MCF 10A (cell line): ENCODE measurements around the gene ZSWIM6. TPM values are rescaled to one million over a fixed set of nuclear protein-coding genes. Genes with fewer than 3 reads are reported as not detected.

Source experiments
- BruUV-seq: library from RNA; stranded (reverse); fragments of 400-500 nt; replicated peaks from 2 replicates; lab custom pipeline; 2021; lab: Mats Ljungman, UMichigan
- CTCF ChIA-PET: fragments of 300-600 bp; sonication (Branson Sonifier 250); formaldehyde crosslinking; extraction: SDS; loops from one replicate; lab custom pipeline; 2021; ENCODE audit warnings: antibody characterized with exemption, inconsistent platforms; lab: Yijun Ruan, JAX
- POLR2A ChIA-PET: fragments of 300-600, 350-650 bp; sonication (Branson Sonifier 250); formaldehyde crosslinking; extraction: SDS; loops from one replicate; lab custom pipeline; 2020; ENCODE audit warnings: antibody characterized with exemption, inconsistent platforms; lab: Yijun Ruan, JAX
- DNase-seq: peaks from one replicate; pipeline ENCODE4 v3.0.0-alpha.2; 2018; ENCODE audit not compliant: unreplicated experiment
- H3K27ac Mint-ChIP-seq: one replicate; pipeline ENCODE4 v1.8.0; 2022; ENCODE audit warnings: mild to moderate bottlenecking, low read depth, mixed read lengths; ENCODE audit not compliant: unreplicated experiment
- H3K27me3 Mint-ChIP-seq: one replicate; pipeline ENCODE4 v1.8.0; 2022; ENCODE audit warnings: mixed read lengths; ENCODE audit not compliant: insufficient read depth, unreplicated experiment
- H3K36me3 Mint-ChIP-seq: one replicate; pipeline ENCODE4 v1.8.0; 2022; ENCODE audit warnings: mild to moderate bottlenecking, moderate library complexity, mixed read lengths; ENCODE audit not compliant: insufficient read depth, unreplicated experiment
- H3K4me1 Mint-ChIP-seq: one replicate; pipeline ENCODE4 v1.8.0; 2022; ENCODE audit warnings: mixed read lengths; ENCODE audit not compliant: insufficient read depth, unreplicated experiment
- H3K4me3 Mint-ChIP-seq: one replicate; pipeline ENCODE4 v1.8.0; 2022; ENCODE audit warnings: mild to moderate bottlenecking, moderate library complexity, mixed read lengths; ENCODE audit not compliant: unreplicated experiment
- H3K9me3 Mint-ChIP-seq: one replicate; pipeline ENCODE4 v1.8.0; 2022; ENCODE audit warnings: mixed read lengths; ENCODE audit not compliant: unreplicated experiment
- intact Hi-C: fragments of 100-400 bp; cut with micrococcal nuclease; formaldehyde crosslinking; loops from 2 replicates; pipeline ENCODE4 v1.14.1; 2022
- total RNA-seq: library from RNA; stranded (reverse); gene quantifications from 2 replicates; pipeline ENCODE4 v1.2.3, GENCODE V29; 2022
- TF ChIP-seq, protein P1 (sequence below): fragments of 200-600 bp; IDR thresholded peaks from one replicate; pipeline ENCODE4 v1.8.0; 2022; ENCODE audit warnings: antibody characterized with exemption, mild to moderate bottlenecking; ENCODE audit not compliant: unreplicated experiment

Gene ZSWIM6
- total RNA-seq, 1 experiment from 2014 or later, result 12.0 TPM

DNA sequence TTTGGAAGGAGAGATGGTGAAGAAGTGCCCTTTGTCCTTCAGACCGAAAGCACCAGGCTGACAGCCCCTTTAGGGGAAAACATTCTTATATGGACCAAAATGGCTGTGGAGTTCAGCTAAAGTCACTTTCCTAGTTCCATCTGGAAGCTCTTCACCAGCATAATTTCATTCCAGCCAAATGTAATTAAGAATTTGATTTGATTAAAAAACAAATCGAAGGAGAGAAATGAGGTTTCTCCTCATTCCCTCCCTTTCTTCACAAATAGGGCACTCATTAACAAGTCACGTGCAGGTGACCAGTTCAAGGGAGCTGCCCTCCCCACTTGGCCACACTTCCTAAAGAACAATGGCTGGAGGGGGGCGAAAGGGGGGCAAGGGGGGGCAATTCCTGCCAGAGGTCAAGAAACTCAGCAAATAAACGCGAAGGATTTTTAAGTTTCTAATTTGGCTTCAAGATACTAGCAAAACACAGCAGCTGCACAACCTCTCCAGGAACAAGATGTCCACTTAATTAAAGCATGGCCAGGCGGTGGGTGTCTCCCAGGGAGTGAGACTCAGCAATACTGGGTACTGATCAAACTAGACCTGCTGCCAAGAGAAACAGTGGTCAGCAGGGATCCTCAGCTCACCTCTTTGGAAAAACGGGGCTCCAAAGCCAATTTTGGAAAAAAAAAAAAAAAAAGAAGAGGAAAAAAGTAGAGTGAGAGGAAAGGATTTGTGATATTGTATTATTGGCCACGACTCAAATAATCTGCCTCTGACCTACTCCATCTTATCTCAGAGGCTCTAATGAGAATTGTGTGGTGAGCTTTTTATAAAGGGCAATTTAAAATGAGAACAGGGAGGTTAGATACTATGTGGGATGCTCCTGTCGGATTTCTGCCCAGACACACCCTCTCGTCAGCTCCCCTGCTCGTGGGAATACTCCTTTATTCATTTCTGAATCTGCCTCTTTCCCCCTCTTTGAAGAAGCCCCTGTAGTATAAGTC is 254.3 kb downstream of the ZSWIM6 start:
- Mint-ChIP-seq H3K4me1 (no peaks in the 10 kb centered on the region), H3K27me3 (no peaks in the 10 kb centered on the region)
- POLR2A ChIA-PET, result no interaction called here

DNA sequence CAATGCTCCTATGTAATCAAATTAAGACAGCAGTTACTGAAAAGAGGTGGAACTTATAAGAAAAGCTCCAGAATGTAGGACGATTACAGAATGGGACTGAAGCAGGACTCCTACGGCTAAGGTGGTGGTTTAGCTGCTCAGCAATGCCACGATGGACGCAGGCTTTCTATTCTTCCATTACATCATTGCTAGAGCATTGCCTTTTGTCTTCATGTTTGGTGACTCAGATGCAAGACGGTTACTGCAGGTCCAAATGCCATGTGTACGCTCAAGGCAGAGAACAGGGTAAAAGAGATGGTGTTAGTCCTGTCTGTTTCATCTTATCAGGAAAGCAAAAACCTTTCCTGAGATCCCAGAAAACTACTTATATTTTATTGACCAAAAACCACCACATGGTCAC is 255.1 kb downstream of the ZSWIM6 start:
- Mint-ChIP-seq H3K27ac (no peak overlapping the region), H3K36me3 (no peaks in the 10 kb centered on the region), H3K4me3 (no peak overlapping the region), H3K4me1 (no peaks in the 10 kb centered on the region), H3K27me3 (no peaks in the 10 kb centered on the region), H3K9me3 (peaks cover 11% of the 10 kb centered on the region)
- intact Hi-C loops, result no loop called here
- no TSS peak for BruUV-seq
- ChIA-PET CTCF (no interaction called here), POLR2A (no interaction called here)
- TF ChIP-seq, protein P1, sequence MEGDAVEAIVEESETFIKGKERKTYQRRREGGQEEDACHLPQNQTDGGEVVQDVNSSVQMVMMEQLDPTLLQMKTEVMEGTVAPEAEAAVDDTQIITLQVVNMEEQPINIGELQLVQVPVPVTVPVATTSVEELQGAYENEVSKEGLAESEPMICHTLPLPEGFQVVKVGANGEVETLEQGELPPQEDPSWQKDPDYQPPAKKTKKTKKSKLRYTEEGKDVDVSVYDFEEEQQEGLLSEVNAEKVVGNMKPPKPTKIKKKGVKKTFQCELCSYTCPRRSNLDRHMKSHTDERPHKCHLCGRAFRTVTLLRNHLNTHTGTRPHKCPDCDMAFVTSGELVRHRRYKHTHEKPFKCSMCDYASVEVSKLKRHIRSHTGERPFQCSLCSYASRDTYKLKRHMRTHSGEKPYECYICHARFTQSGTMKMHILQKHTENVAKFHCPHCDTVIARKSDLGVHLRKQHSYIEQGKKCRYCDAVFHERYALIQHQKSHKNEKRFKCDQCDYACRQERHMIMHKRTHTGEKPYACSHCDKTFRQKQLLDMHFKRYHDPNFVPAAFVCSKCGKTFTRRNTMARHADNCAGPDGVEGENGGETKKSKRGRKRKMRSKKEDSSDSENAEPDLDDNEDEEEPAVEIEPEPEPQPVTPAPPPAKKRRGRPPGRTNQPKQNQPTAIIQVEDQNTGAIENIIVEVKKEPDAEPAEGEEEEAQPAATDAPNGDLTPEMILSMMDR, result no peak
- no peak for DNase-seq

More for the DNA sequence above, 254.3 kb downstream of the ZSWIM6 start:
- Mint-ChIP-seq H3K36me3 (no peaks in the 10 kb centered on the region), H3K27ac (no peak overlapping the region), H3K9me3 (peaks cover 11% of the 10 kb centered on the region), H3K4me3 (no peak overlapping the region)
- CTCF ChIA-PET, result interaction anchor here (0.5 to 1.4 kb wide), 3 partner anchors 17 to 119 kb away, joined by 3 to 5 read pairs (median 4); no protein-coding TSS in a partner anchor
- no TSS peak for BruUV-seq
- DNase-seq, result no peak
- intact Hi-C loops, result no loop called here
- TF ChIP-seq, protein P1, result no peak

DNA sequence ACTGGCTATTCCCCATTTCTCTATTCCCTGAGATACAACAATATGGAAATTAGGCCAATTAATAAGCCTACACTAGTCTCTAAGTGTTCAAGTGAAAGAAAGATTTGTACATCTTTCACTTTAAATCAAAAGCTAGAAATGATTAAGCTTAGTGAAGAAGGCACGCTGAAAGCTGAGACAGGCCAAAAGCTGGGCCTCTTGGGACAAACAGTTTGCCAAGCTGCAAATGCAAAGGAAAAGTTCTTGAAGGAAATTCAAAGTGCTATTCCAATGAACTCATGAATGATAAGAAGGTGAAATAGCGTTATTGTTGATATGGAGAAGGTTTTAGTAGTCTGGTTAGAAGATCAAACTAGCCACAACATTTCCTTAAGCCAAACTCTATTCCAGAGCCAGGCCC is 256.2 kb downstream of the ZSWIM6 start:
- Mint-ChIP-seq H3K4me3 (no peak overlapping the region), H3K27ac (no peak overlapping the region), H3K4me1 (no peaks in the 10 kb centered on the region), H3K27me3 (no peaks in the 10 kb centered on the region), H3K9me3 (peaks cover 11% of the 10 kb centered on the region), H3K36me3 (no peaks in the 10 kb centered on the region)
- TF ChIP-seq, protein P1, result no peak
- BruUV-seq, result no TSS peak
- CTCF ChIA-PET, result interaction anchor here (0.6 kb wide), 1 partner anchor 394 kb away, joined by 4 read pairs; no protein-coding TSS in a partner anchor
- intact Hi-C loops, result no loop called here
- no peak for DNase-seq
- POLR2A ChIA-PET, result no interaction called here

DNA sequence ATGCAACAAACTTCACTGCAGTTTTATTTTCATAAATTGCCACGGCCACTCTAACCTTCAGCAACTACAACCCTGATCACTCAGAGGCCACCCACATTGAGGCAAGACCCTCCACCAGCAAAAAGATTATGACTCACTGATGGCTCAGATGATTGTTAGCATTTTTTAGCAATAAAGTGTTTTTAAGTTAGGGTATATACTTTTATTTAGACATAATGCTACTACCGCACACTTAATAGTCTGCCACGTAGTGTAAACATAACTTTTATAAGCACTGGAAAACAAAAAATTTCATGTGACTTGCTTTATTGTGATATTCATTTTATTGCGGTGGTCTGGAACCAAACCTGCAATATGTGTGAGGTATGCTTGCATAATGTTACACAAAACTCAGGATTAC is 257.9 kb downstream of the ZSWIM6 start:
- no peaks in the 10 kb centered on the region for H3K27me3 Mint-ChIP-seq
- no peak for DNase-seq
- peaks cover 11% of the 10 kb centered on the region for H3K9me3 Mint-ChIP-seq
- no peaks in the 10 kb centered on the region for H3K4me1 Mint-ChIP-seq
- TF ChIP-seq, protein P1, result no peak
- ChIA-PET POLR2A (no interaction called here), CTCF (no interaction called here)
- no TSS peak for BruUV-seq
- no peak overlapping the region for H3K27ac Mint-ChIP-seq
- H3K36me3 Mint-ChIP-seq, result no peaks in the 10 kb centered on the region
- intact Hi-C loops, result no loop called here
- H3K4me3 Mint-ChIP-seq, result no peak overlapping the region
